Activated CD4-positive, alpha-beta T cell treated with anti-CD3 and anti-CD28 coated beads, Interleukin-2, amount 50 U/mL, for 48 hours (primary cell): ENCODE measurements around the gene CFAP20.

Source experiments
- DNase-seq, 2 experiments: peaks; one replicate each; pipeline ENCODE4 v3.0.0-alpha.2; 2020

The CFAP20 gene

GRCh38 chr16:58129097-58129936 lies at the start of gene CFAP20:
Gene CFAP20 (minus strand): TSS chr16:58129381. CDS start chr16:58129115, 266 bp downstream.
- peak; percentile 97 for DNase-seq

GRCh38 chr16:58177353-58177710 lies 48.2 kb upstream of the CFAP20 start:
- DNase-seq: no peak

- DNase-seq: no peak
Observed at GRCh38 chr16:58176608-58177352, 47.6 kb upstream of the CFAP20 start.

- no peak for DNase-seq
Observed at GRCh38 chr16:58170223-58170622, 41.0 kb upstream of the CFAP20 start.

GRCh38 chr16:58160855-58161254 lies 31.7 kb upstream of the CFAP20 start:
- DNase-seq: no peak

- DNase-seq: no peak
Observed at GRCh38 chr16:58158725-58159124, 29.5 kb upstream of the CFAP20 start.

GRCh38 chr16:58157951-58158540 lies 28.9 kb upstream of the CFAP20 start:
- no peak for DNase-seq

GRCh38 chr16:58157239-58157638 lies 28.1 kb upstream of the CFAP20 start:
- DNase-seq: no peak

- DNase-seq: no peak
Observed at GRCh38 chr16:58155839-58156238, 26.7 kb upstream of the CFAP20 start.

GRCh38 chr16:58154345-58154744 lies 25.2 kb upstream of the CFAP20 start:
- no peak for DNase-seq

- DNase-seq: no peak
Observed at GRCh38 chr16:58152246-58152868, 23.2 kb upstream of the CFAP20 start.

GRCh38 chr16:58148526-58148925 lies 19.3 kb upstream of the CFAP20 start:
- no peak for DNase-seq

GRCh38 chr16:58148099-58148498 lies 18.9 kb upstream of the CFAP20 start:
- DNase-seq: no peak

- no peak for DNase-seq
Observed at GRCh38 chr16:58138852-58139251, 9.7 kb upstream of the CFAP20 start.

- DNase-seq: no peak
Observed at GRCh38 chr16:58137581-58137980, 8.4 kb upstream of the CFAP20 start.

GRCh38 chr16:58128711-58129096 lies 477 bp downstream of the CFAP20 start:
- peak; percentile 18 to 32 for DNase-seq

GRCh38 chr16:58128181-58128631 lies 975 bp downstream of the CFAP20 start:
- DNase-seq: no peak

GRCh38 chr16:58127634-58128033 lies 1.5 kb downstream of the CFAP20 start:
- DNase-seq: no peak

- no peak for DNase-seq
Observed at GRCh38 chr16:58127033-58127556, 2.1 kb downstream of the CFAP20 start.

GRCh38 chr16:58126451-58126961 lies 2.7 kb downstream of the CFAP20 start:
- no peak for DNase-seq

GRCh38 chr16:58125781-58126335 lies 3.3 kb downstream of the CFAP20 start:
- no peak for DNase-seq

GRCh38 chr16:58125041-58125440 lies 4.1 kb downstream of the CFAP20 start:
- DNase-seq: no peak

GRCh38 chr16:58124601-58124915 lies 4.6 kb downstream of the CFAP20 start:
- DNase-seq: no peak
